ENCODE data around the gene ANXA2.
"Not testable (repeated sequence)": the region's sequence is repeated elsewhere in the genome, so short reads cannot be mapped to it uniquely, and the experiment has no call there.

The ANXA2 gene

GRCh38 chr15:60418096-60418495 is 20.3 kb upstream of the ANXA2 start:
- Mint-ChIP-seq H3K36me3 (ENCODE audit: low read depth) (peaks cover 12% of the 10 kb centered on the region), H3K27ac (no peak overlapping the region)
- no peak for DNase-seq (ENCODE audit: low spot score)

DNA sequence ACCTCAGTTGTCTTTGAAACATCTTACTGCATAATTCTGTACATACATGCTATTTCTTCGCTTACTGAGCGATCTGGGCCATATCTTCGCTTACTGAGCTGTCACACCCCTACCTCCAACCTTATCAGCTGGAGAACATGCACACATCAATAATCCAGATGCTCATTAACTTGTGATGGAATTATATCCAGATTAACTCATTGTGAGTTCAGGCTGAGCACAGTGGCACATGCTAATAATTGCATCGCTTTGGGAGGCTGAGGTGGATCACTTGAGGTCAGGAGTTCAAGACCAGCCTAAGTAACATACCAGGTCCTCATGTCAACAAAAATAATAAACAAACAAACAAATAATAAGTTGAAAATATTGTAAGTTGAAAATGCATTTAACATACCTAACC is 19.3 kb upstream of the ANXA2 start:
- Mint-ChIP-seq H3K36me3 (ENCODE audit: low read depth) (peaks cover 9% of the 10 kb centered on the region), H3K4me3 (no peak overlapping the region), H3K9me3 (no peaks in the 10 kb centered on the region), H3K27ac (no peak overlapping the region), H3K4me1 (ENCODE audit: low read depth) (no peaks in the 10 kb centered on the region), H3K27me3 (ENCODE audit: low read depth) (no peaks in the 10 kb centered on the region)
- DNase-seq (ENCODE audit: low spot score) = no peak

More at GRCh38 chr15:60418096-60418495, 20.3 kb upstream of the ANXA2 start:
- H3K9me3 Mint-ChIP-seq = no peaks in the 10 kb centered on the region
- no peak overlapping the region for H3K4me3 Mint-ChIP-seq
- no peaks in the 10 kb centered on the region for H3K27me3 Mint-ChIP-seq (ENCODE audit: low read depth)
- no peaks in the 10 kb centered on the region for H3K4me1 Mint-ChIP-seq (ENCODE audit: low read depth)

- Mint-ChIP-seq H3K27ac (no peak overlapping the region), H3K9me3 (no peaks in the 10 kb centered on the region)
Measured at GRCh38 chr15:60416484-60416883, 18.7 kb upstream of the ANXA2 start.

DNA sequence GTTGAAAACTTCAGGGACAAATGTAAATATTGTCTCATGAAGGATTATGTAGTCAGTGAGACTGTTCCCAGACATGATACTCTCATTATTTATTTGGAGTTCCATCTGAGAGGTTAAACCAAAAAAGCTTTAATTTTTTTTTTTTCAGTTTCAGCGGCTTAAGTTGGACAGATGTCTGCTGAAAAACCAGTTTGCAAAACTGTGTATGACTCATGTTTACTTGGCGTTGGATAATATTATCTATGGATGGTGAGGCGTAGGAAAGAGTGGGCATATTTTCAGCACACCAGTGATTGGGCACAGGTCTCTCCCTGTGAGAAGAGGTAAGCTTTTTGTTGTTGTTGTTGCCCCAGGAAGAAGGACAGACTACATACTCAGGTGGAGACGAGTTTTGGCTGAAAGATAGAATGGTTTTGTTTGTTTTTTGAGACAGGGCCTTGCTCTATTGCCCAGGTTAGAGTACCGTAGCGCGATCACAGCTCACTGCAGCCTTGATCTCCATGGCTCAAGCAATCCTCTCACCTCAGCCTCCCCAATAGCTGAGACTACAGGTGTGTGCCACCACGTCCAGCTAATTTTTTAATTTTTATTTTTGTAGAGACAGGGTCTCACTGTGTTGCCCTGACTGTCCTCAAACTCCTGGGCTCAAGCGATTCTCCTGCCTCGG is 16.4 kb upstream of the ANXA2 start:
- H3K9me3 Mint-ChIP-seq = no peaks in the 10 kb centered on the region
- H3K27ac Mint-ChIP-seq = no peak overlapping the region
- DNase-seq (ENCODE audit: low spot score) = no peak

More at GRCh38 chr15:60416484-60416883, 18.7 kb upstream of the ANXA2 start:
- H3K4me1 Mint-ChIP-seq (ENCODE audit: low read depth) = no peaks in the 10 kb centered on the region
- H3K27me3 Mint-ChIP-seq (ENCODE audit: low read depth) = peaks cover 3% of the 10 kb centered on the region
- DNase-seq (ENCODE audit: low spot score) = no peak
- H3K4me3 Mint-ChIP-seq = no peak overlapping the region
- H3K36me3 Mint-ChIP-seq (ENCODE audit: low read depth) = peaks cover 9% of the 10 kb centered on the region

GRCh38 chr15:60413231-60413824 is 15.5 kb upstream of the ANXA2 start:
- Mint-ChIP-seq H3K4me1 (ENCODE audit: low read depth) (peaks cover 8% of the 10 kb centered on the region), H3K4me3 (no peak overlapping the region), H3K27me3 (ENCODE audit: low read depth) (peaks cover 3% of the 10 kb centered on the region), H3K9me3 (peaks cover 3% of the 10 kb centered on the region), H3K27ac (no peak overlapping the region), H3K36me3 (ENCODE audit: low read depth) (peaks cover 4% of the 10 kb centered on the region)
- no peak for DNase-seq (ENCODE audit: low spot score)

More for the DNA sequence above, 16.4 kb upstream of the ANXA2 start:
- Mint-ChIP-seq H3K4me3 (no peak overlapping the region), H3K36me3 (ENCODE audit: low read depth) (no peaks in the 10 kb centered on the region), H3K4me1 (ENCODE audit: low read depth) (peaks cover 1% of the 10 kb centered on the region), H3K27me3 (ENCODE audit: low read depth) (peaks cover 3% of the 10 kb centered on the region)

GRCh38 chr15:60412807-60413206 is 15.0 kb upstream of the ANXA2 start:
- peaks cover 12% of the 10 kb centered on the region for H3K4me1 Mint-ChIP-seq (ENCODE audit: low read depth)
- DNase-seq (ENCODE audit: low spot score); H3K36me3 Mint-ChIP-seq (ENCODE audit: low read depth); H3K9me3 Mint-ChIP-seq; H3K4me3 Mint-ChIP-seq; H3K27ac Mint-ChIP-seq; H3K27me3 Mint-ChIP-seq (ENCODE audit: low read depth): not testable (repeated sequence)

GRCh38 chr15:60411774-60412425 is 14.1 kb upstream of the ANXA2 start:
- H3K4me1 Mint-ChIP-seq (ENCODE audit: low read depth) = peaks cover 12% of the 10 kb centered on the region
- H3K4me3 Mint-ChIP-seq = no peak overlapping the region
- peaks cover 3% of the 10 kb centered on the region for H3K9me3 Mint-ChIP-seq
- H3K36me3 Mint-ChIP-seq (ENCODE audit: low read depth) = peaks cover 4% of the 10 kb centered on the region
- DNase-seq (ENCODE audit: low spot score) = no peak
- H3K27me3 Mint-ChIP-seq (ENCODE audit: low read depth) = peaks cover 3% of the 10 kb centered on the region
- no peak overlapping the region for H3K27ac Mint-ChIP-seq

GRCh38 chr15:60410350-60410749 is 12.6 kb upstream of the ANXA2 start:
- not testable (repeated sequence) for H3K27me3 Mint-ChIP-seq (ENCODE audit: low read depth); H3K27ac Mint-ChIP-seq; H3K36me3 Mint-ChIP-seq (ENCODE audit: low read depth); H3K4me3 Mint-ChIP-seq; DNase-seq (ENCODE audit: low spot score); H3K9me3 Mint-ChIP-seq
- peaks cover 16% of the 10 kb centered on the region for H3K4me1 Mint-ChIP-seq (ENCODE audit: low read depth)

- H3K27ac Mint-ChIP-seq = peak overlapping the region; percentile 91
- peaks cover 3% of the 10 kb centered on the region for H3K27me3 Mint-ChIP-seq (ENCODE audit: low read depth)
- peaks cover 3% of the 10 kb centered on the region for H3K9me3 Mint-ChIP-seq
- peaks cover 4% of the 10 kb centered on the region for H3K36me3 Mint-ChIP-seq (ENCODE audit: low read depth)
- H3K4me1 Mint-ChIP-seq (ENCODE audit: low read depth) = peaks cover 16% of the 10 kb centered on the region
- peak overlapping the region; percentile 69 for H3K4me3 Mint-ChIP-seq
- DNase-seq (ENCODE audit: low spot score) = no peak
Measured at GRCh38 chr15:60408463-60408981, 10.7 kb upstream of the ANXA2 start.

- no peak for DNase-seq (ENCODE audit: low spot score)
- Mint-ChIP-seq H3K27me3 (ENCODE audit: low read depth) (peaks cover 3% of the 10 kb centered on the region), H3K4me1 (ENCODE audit: low read depth) (peaks cover 16% of the 10 kb centered on the region), H3K27ac (no peak overlapping the region), H3K4me3 (no peak overlapping the region), H3K36me3 (ENCODE audit: low read depth) (peaks cover 4% of the 10 kb centered on the region), H3K9me3 (peaks cover 3% of the 10 kb centered on the region)
Measured at GRCh38 chr15:60407415-60407805, 9.6 kb upstream of the ANXA2 start.

DNA sequence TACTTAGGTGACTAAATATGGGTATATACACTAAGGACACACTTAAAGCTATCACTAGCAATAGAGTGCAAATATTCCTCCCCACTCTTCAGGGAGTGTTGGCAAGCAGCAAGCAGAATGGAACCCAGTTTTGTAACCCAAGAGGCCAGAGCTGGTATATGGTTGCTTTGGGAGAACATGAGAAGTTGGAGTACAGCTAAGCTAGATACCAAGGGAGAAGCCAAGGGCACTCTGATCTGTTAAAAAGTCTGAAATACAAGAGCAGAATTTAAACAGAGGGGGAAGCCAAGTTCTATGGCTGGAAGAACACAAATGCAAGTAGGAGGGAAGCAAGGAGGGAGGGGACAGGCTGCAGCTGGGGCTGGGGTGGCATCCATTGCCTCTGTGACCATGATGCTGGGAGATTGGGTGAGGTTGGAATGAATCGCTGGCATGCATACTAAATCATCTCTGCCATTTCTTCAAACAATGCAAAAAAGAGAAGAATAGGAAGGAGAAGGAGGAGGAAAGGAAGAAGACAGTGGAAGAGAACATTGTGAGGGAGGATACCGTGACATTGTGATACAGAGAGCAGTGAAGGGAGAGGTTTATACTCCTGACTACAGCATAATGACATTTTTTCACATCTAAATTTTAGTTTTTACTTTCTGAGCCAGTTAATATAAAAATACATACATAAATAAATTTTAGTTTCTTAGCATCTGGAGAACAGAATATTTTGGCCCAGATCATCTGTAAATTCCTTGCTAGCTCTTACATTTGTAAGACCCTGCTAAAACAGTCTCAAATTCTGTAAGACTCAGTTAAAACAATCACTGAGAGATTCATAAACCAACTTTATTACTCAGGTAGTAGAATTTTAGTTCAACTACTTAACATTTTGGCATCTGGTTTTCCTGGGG is 9.0 kb upstream of the ANXA2 start:
- H3K4me3 Mint-ChIP-seq = no peak overlapping the region
- H3K4me1 Mint-ChIP-seq (ENCODE audit: low read depth) = peaks cover 16% of the 10 kb centered on the region
- H3K36me3 Mint-ChIP-seq (ENCODE audit: low read depth) = peaks cover 4% of the 10 kb centered on the region
- no peak overlapping the region for H3K27ac Mint-ChIP-seq
- no peak for DNase-seq (ENCODE audit: low spot score)
- peaks cover 3% of the 10 kb centered on the region for H3K9me3 Mint-ChIP-seq
- peaks cover 1% of the 10 kb centered on the region for H3K27me3 Mint-ChIP-seq (ENCODE audit: low read depth)

- Mint-ChIP-seq H3K36me3 (ENCODE audit: low read depth) (peaks cover 4% of the 10 kb centered on the region), H3K9me3 (peaks cover 3% of the 10 kb centered on the region), H3K4me3 (no peak overlapping the region), H3K27me3 (ENCODE audit: low read depth) (no peaks in the 10 kb centered on the region), H3K4me1 (ENCODE audit: low read depth) (peaks cover 20% of the 10 kb centered on the region), H3K27ac (no peak overlapping the region)
- no peak for DNase-seq (ENCODE audit: low spot score)
Measured at GRCh38 chr15:60405399-60405798, 7.6 kb upstream of the ANXA2 start.

- not testable (repeated sequence) for H3K4me3 Mint-ChIP-seq; H3K36me3 Mint-ChIP-seq (ENCODE audit: low read depth); H3K27me3 Mint-ChIP-seq (ENCODE audit: low read depth); H3K27ac Mint-ChIP-seq; H3K9me3 Mint-ChIP-seq; DNase-seq (ENCODE audit: low spot score)
- H3K4me1 Mint-ChIP-seq (ENCODE audit: low read depth) = peaks cover 29% of the 10 kb centered on the region
Measured at GRCh38 chr15:60404351-60404750, 6.6 kb upstream of the ANXA2 start.
